ENCODE results near the gene ANKRD18A. TPM values are rescaled to one million over a fixed set of nuclear protein-coding genes. Genes with fewer than 3 reads are reported as not detected.

ANKRD18A gene
- total RNA-seq, 4 donors from 2014 or later: 0.42 to 3.5 (median 1.6) TPM

DNA sequence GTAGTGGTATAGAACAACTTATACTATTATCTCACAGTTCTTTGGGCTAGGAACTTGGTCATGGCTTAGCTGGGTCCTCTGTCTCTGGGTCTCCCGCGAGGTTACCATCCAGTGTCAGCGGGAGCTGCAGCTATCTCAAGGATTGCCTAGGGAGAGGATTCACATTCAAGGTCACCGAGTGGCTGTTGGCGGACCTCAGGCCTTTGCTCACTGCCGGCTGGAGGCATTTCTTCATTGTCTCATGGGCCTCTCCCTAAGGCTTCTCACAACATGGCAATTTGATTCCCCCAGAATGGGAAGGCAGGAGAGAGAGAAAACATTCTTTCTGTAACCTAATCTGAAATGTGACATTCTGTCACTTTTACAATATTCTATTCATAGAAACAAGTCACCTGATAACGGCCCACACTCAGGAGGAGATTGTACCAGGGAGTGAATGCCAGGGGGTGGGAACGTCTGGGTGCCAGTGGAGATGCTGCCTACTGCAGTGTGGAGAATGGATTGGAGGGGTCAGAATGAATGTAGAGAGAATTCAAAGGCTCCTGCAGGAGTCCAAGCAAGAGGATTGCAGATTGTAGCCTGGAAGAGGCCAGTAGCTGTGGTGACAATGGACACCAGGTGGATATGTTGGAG lies 29.5 kb upstream of the ANKRD18A start:
- no peak for DNase-seq (ENCODE audit: low spot score in 2 of 2)
- WGBS, 2 donors: 81 to 89% methylated on average over 8 of the region's 8 CpGs
- TF ChIP-seq, protein P1, sequence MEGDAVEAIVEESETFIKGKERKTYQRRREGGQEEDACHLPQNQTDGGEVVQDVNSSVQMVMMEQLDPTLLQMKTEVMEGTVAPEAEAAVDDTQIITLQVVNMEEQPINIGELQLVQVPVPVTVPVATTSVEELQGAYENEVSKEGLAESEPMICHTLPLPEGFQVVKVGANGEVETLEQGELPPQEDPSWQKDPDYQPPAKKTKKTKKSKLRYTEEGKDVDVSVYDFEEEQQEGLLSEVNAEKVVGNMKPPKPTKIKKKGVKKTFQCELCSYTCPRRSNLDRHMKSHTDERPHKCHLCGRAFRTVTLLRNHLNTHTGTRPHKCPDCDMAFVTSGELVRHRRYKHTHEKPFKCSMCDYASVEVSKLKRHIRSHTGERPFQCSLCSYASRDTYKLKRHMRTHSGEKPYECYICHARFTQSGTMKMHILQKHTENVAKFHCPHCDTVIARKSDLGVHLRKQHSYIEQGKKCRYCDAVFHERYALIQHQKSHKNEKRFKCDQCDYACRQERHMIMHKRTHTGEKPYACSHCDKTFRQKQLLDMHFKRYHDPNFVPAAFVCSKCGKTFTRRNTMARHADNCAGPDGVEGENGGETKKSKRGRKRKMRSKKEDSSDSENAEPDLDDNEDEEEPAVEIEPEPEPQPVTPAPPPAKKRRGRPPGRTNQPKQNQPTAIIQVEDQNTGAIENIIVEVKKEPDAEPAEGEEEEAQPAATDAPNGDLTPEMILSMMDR (IDR thresholded peaks at IDR 0.05): no peak
- no peak for TF ChIP-seq POLR2A (IDR thresholded peaks at IDR 0.05)
- TF ChIP-seq EP300 (IDR thresholded peaks at IDR 0.05): no peak
- no peaks in the 10 kb centered on the region for H3K36me3 ChIP-seq
- no peak overlapping the region for H3K27ac ChIP-seq
- no peaks in the 10 kb centered on the region for H3K9me3 ChIP-seq
- no peak overlapping the region for H3K4me3 ChIP-seq
- no peaks in the 10 kb centered on the region for H3K27me3 ChIP-seq
- peaks cover 0 to 5% (median 0%) of the 10 kb centered on the region in 4 donors for H3K4me1 ChIP-seq

DNA sequence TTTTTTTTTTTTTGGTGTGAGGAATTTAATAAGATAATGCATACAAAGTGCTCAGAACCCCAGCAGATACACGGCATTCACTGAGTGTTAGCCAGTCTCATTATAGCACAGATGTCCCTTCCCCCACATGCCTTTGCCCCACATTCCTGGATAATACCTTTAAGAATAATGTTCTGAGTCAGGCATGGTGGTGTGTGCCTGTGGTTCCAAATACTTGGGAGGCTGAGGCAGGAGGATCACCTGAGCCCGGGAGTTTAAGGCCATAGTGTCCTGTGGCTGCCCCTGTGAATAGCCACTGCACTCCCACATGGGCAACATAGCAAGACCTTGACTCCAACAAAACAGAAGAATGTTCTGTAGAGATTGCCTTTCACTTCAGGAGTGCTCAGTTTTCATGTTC lies 24.2 kb upstream of the ANKRD18A start:
- Histone ChIP-seq H3K27me3 (no peaks in the 10 kb centered on the region), H3K36me3 (no peaks in the 10 kb centered on the region), H3K27ac (no peak overlapping the region), H3K4me3 (no peak overlapping the region), H3K9me3 (no peaks in the 10 kb centered on the region), H3K4me1 (no peaks in the 10 kb centered on the region)
- no peak for DNase-seq (ENCODE audit: low spot score in 2 of 2)
- WGBS, 2 donors: 13 to 64% methylated on average over 2 of the region's 2 CpGs
- no peak for TF ChIP-seq EP300 (IDR thresholded peaks at IDR 0.05)

DNA sequence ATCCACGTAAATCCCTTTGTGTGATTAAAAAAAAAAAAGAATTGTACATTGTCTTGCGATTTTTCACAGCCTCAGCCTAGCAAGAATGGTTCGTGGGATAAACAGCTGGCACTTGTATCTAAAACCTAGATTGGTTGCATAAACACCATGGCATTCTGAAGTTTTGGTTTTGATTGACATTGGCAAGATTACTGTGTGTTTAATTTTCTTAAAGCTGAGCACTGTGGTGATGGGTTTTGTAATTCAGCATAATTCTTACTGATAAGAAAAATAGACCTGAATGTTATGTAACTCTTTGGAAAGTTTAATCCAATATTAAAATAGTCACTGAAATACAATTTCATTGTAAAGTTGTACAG lies 23.4 kb upstream of the ANKRD18A start:
- Histone ChIP-seq H3K27ac (no peak overlapping the region), H3K27me3 (no peaks in the 10 kb centered on the region)
- WGBS, 2 donors: 55 to 75% methylated on average over 3 of the region's 3 CpGs

DNA sequence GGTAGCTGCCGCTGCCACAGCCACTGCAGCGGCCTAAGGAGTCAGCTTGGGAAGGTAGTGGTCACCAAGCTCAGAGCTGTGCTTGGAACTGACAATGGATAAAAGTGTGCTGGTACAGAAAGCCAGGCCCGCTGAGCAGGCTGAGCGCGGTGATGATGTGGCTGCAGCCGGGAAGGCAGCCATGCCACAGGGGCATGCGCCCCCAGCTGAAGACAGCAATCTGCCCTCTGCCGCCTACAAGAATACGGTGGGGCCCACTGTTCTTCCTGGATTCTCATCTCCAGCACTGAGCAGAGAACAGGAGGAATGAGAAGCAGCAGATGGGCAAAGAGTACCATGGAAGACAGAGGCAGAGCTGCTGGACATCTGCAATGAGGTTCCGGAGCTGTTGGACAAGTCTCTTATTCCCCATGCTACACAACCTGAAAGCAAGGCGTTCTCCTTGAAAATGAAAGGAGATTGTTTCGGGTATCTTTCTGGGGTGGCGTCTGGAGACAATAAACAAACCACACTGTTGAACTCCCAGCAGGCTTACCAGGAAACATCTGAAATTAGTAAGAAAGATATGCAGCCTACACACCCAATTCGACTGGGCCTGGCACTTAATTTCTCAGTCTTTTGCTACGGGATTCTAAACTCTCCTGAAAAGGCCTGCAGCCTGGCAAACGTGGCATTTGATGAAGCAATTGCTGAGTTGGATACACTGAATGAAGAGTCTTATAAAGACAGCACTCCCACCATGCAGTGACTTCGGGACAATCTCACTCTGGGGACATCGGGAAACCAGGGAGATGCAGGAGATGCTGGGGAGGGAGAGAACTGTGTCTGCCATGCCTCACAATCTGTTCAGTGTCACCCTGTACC lies 22.8 kb upstream of the ANKRD18A start:
- DNase-seq (ENCODE audit: low spot score in 2 of 2): no peak
- 75 to 76% methylated on average over 18 of the region's 18 CpGs for WGBS, 2 donors
- TF ChIP-seq, protein P1 (IDR thresholded peaks at IDR 0.05): no peak
- TF ChIP-seq EP300 (IDR thresholded peaks at IDR 0.05) (no peak), POLR2A (IDR thresholded peaks at IDR 0.05) (no peak)
- Histone ChIP-seq H3K27ac (no peak overlapping the region), H3K4me1 (no peaks in the 10 kb centered on the region), H3K9me3 (no peaks in the 10 kb centered on the region), H3K27me3 (no peaks in the 10 kb centered on the region), H3K4me3 (no peak overlapping the region), H3K36me3 (no peaks in the 10 kb centered on the region)

More for the DNA sequence above, 23.4 kb upstream of the ANKRD18A start:
- Histone ChIP-seq H3K9me3 (no peaks in the 10 kb centered on the region), H3K36me3 (no peaks in the 10 kb centered on the region), H3K4me3 (no peak overlapping the region), H3K4me1 (no peaks in the 10 kb centered on the region)
- DNase-seq (ENCODE audit: low spot score in 2 of 2): no peak
- TF ChIP-seq, protein P1 (IDR thresholded peaks at IDR 0.05): no peak
- TF ChIP-seq POLR2A (IDR thresholded peaks at IDR 0.05) (no peak), EP300 (IDR thresholded peaks at IDR 0.05) (no peak)

DNA sequence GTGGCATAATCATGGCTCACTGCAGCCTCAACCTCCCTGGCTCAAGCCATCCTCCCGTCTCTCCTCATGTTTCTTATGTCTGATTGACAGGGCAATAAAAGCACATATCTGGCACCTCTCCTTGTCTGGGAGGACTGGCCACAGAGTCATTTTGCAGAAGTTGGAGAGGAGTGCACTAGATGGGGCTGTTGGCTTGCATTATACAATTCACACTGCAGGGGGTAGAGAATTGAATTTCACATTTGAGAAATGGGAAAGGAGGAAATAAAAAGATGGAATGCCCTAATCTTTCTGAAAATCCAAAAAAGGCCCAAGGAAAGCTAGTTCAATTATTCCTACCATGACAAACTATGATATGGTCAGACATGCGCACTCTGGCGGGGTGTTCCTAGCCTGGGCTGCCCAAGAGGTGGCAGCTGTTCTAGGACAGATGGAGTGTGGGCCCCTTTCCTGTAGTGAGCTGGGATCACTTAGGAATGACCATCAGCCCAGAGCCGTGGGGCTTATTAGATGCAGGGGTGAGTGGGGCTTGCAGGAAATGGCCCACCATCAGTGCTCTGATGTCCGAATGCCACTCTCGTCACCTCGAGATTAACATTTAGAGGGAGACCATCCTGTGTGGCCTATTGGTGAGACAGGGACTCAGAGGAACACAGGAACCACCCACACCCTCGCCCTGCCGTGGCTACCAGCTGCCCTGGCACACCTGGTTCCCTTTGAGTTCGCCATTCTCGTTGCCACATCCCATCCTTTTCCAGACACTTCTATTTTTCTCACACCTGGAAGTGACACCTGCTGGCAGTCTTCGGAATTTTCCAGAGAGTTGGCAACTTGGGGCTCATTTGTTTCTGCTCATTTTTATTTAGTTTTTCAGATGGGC lies 21.8 kb upstream of the ANKRD18A start:
- Histone ChIP-seq H3K27ac (no peak overlapping the region), H3K4me3 (no peak overlapping the region), H3K27me3 (no peaks in the 10 kb centered on the region), H3K4me1 (no peaks in the 10 kb centered on the region), H3K9me3 (no peaks in the 10 kb centered on the region), H3K36me3 (no peaks in the 10 kb centered on the region)
- 63 to 68% methylated on average over 12 of the region's 12 CpGs for WGBS, 2 donors
- no peak for TF ChIP-seq EP300 (IDR thresholded peaks at IDR 0.05)
- TF ChIP-seq, protein P1 (IDR thresholded peaks at IDR 0.05): peak in 4 of 5 experiments; percentile 29 to 57 (median 34)
- TF ChIP-seq POLR2A (IDR thresholded peaks at IDR 0.05): no peak
- DNase-seq (ENCODE audit: low spot score in 2 of 2): no peak

Data from tibial nerve (tissue), 4 donors.